Subcutaneous abdominal adipose tissue (tissue), 5 donors: ENCODE results near the gene TBX1.
"Not testable (repeated sequence)": the region's sequence is repeated elsewhere in the genome, so short reads cannot be mapped to it uniquely, and the experiment has no call there.

Source experiments
- H3K27ac ChIP-seq: one replicate; pipeline ENCODE4 v1.7.0; 2013; ENCODE audit warnings: low read depth, mild to moderate bottlenecking, inconsistent platforms, low read length, moderate library complexity
- H3K27me3 ChIP-seq, 5 donors: one replicate each; pipeline ENCODE4 v1.7.0; 2013; ENCODE audit warnings: low read length in 5 of 5, inconsistent platforms in 1 of 5; ENCODE audit not compliant: control insufficient read depth in 5 of 5, insufficient read depth in 4 of 5
- H3K36me3 ChIP-seq, 5 donors: one replicate each; pipeline ENCODE4 v1.7.0; 2013; ENCODE audit warnings: low read length in 5 of 5; ENCODE audit not compliant: control insufficient read depth in 5 of 5, insufficient read depth in 5 of 5
- H3K4me1 ChIP-seq, 5 donors: one replicate each; pipeline ENCODE4 v1.7.0; 2013; ENCODE audit warnings: low read length in 5 of 5, mild to moderate bottlenecking in 3 of 5, moderate library complexity in 1 of 5; ENCODE audit not compliant: control insufficient read depth in 5 of 5, insufficient read depth in 5 of 5
- H3K4me3 ChIP-seq, 5 donors: one replicate each; pipeline ENCODE4 v1.7.0; 2013; ENCODE audit warnings: low read length in 5 of 5, low read depth in 1 of 5
- H3K9ac ChIP-seq, 5 donors: one replicate each; pipeline ENCODE4 v1.7.0; 2013; ENCODE audit warnings: low read length in 5 of 5, mild to moderate bottlenecking in 4 of 5, moderate library complexity in 3 of 5
- H3K9me3 ChIP-seq, 5 donors: one replicate each; pipeline ENCODE4 v1.7.0; 2013; ENCODE audit warnings: low read length in 5 of 5; ENCODE audit not compliant: control insufficient read depth in 5 of 5
- donor health status: healthy.
- donor health status: healthy.
- donor health status: healthy.
- donor health status: healthy.
- donor health status: healthy.

The TBX1 gene

DNA sequence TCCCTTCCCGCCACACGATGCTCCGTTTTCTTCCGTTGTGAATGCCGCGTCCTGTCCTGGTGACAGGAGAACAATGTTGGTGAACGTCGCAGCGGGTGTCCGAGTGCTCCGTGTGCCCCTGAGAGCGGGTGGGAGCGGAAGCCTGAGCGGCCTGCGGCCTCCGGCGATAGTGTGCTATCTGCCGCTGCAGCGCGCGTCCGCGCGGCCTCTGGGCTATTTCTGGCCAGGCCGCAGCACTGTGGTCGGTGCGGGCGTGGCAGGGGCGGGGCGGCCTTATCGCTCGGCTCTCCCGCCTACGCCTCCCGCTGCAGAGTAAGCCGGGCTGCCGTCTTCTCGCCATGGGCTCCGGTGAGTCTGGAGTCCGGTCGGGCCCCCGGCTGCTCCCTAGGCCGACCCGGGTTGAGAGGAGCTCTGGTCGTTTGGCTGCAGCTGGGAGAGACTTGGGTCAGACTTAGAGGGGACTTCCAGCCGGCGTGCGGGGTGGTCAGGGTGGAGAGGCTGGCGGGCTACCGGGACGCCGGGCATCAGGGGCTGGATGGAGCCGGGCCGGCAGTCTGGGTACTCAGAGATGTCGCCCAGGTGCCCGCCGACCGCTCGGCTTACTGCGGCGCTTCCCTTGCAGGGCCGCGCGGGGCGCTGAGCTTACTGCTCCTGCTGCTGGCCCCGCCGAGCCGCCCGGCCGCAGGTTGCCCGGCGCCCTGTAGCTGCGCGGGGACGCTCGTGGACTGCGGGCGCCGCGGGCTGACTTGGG is 37.2 kb upstream of the TBX1 start, which contains the start of gene GP1BB:
GP1BB (plus strand) TSS at position 308 of the 751 bp plus-strand sequence; CDS start at position 339, 31 bp downstream.
- no peak within 1 kb of the TSS for H3K9ac ChIP-seq
- peaks cover 0 to 13% (median 4%) of the 10 kb centered on the region in 5 donors for H3K36me3 ChIP-seq
- peaks cover 0 to 51% (median 40%) of the 10 kb centered on the region in 5 donors for H3K27me3 ChIP-seq
- no peaks in the 10 kb centered on the region for H3K9me3 ChIP-seq
- peak within 1 kb of the TSS in 2 of 5 donors; percentile 4 to 26 for H3K4me3 ChIP-seq
- H3K27ac ChIP-seq, result no peak within 1 kb of the TSS
- H3K4me1 ChIP-seq, result peaks cover 0 to 22% (median 11%) of the 10 kb centered on the region in 5 donors

DNA sequence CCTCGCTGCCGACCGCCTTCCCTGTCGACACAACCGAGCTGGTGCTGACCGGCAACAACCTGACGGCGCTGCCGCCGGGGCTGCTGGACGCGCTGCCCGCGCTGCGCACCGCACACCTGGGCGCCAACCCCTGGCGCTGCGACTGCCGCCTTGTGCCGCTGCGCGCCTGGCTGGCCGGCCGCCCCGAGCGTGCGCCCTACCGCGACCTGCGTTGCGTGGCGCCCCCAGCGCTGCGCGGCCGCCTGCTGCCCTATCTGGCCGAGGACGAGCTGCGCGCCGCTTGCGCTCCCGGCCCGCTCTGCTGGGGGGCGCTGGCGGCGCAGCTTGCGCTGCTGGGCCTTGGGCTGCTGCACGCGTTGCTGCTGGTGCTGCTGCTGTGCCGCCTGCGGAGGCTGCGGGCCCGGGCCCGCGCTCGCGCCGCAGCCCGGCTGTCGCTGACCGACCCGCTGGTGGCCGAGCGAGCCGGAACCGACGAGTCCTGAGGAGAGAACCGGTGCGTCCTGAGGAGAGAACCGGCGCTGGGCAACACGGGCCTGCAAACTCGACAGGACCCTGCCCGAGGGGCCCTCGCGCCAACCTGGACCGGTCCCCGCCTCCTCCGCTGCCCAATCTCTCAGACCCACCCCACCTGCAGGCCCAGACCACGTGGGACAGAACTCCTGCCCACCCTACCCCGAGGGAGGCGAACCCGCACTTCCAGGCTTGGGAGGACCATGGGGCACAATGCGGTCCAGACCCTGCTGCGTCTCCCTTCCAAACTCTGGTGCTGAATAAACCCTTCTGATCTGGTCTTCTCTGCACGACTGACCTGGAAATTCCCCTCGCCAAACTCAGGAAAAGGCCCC is 36.4 kb upstream of the TBX1 start:
- H3K4me1 ChIP-seq, result peaks cover 0 to 14% (median 8%) of the 10 kb centered on the region in 5 donors
- no peaks in the 10 kb centered on the region for H3K9me3 ChIP-seq
- peak overlapping the region in 1 of 5 donors; percentile 26 for H3K4me3 ChIP-seq
- H3K36me3 ChIP-seq, result peaks cover 0 to 13% (median 4%) of the 10 kb centered on the region in 5 donors
- no peak overlapping the region for H3K27ac ChIP-seq
- H3K27me3 ChIP-seq, result peaks cover 0 to 50% (median 40%) of the 10 kb centered on the region in 5 donors
- no peak overlapping the region for H3K9ac ChIP-seq

DNA sequence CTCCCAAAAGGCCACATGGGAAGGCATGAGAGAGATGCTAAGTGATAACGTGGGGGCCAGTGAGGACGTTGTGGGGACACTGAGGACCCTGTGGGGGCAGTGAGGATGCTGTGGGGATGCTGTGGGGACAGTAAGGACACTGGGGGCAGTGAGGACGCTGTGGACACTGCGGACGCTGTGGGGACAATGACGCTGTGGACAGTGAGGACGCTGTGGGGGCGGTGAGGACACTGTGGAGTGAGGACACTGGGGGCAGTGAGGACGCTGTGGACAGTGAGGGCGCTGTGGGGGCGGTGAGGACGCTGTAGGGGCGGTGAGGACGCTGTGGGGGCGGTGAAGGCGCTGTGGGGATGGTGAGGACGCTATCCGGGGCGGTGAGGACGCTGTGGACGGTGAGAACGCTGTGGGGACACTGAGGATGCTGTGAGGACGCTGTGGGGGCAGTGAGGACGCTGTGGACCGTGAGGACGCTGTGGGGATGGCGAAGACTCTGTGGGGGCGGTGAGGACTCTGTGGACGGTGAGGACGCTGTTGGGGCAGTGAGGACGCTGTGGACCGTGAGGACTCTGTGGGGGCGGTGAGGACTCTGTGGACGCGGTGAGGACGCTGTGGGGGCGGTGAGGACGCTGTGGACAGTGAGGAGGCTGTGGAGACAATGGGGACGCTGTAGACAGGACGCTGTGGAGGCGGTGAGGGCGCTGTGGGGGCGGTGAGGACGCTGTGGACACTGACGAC is 35.5 kb upstream of the TBX1 start:
- no peak overlapping the region for H3K27ac ChIP-seq
- H3K4me3 ChIP-seq, result no peak overlapping the region
- H3K36me3 ChIP-seq, result peaks cover 0 to 12% (median 3%) of the 10 kb centered on the region in 5 donors
- H3K27me3 ChIP-seq, result peaks cover 0 to 41% (median 40%) of the 10 kb centered on the region in 5 donors
- H3K9me3 ChIP-seq, result no peaks in the 10 kb centered on the region
- peaks cover 0 to 13% (median 8%) of the 10 kb centered on the region in 5 donors for H3K4me1 ChIP-seq
- H3K9ac ChIP-seq, result no peak overlapping the region

DNA sequence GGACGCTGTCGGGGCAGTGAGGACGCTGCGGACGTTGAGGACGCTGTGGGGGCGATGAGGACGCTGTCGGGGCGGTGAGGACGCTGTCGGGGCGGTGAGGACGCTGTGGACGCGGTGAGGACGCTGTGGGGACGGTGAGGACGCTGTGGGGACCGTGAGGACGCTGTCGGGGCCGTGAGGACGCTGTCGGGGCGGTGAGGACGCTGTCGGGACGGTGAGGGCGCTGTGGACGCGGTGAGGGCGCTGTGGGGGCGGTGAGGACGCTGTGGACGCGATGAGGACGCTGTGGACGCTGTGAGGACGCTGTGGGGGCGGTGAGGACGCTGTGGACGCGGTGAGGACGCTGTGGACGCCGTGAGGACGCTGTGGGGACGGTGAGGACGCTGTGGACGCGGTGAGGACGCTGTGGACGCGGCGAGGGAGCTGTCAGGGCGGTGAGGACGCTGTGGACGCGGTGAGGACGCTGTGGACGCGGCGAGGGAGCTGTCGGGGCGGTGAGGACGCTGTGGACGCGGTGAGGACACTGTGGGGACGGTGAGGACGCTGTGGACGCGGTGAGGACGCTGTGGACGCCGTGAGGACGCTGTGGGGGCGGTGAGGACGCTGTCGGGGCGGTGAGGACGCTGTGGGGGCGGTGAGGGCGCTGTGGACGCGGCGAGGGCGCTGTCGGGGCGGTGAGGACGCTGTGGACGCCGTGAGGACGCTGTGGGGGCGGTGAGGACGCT is 34.4 kb upstream of the TBX1 start:
- not testable (repeated sequence) for H3K27ac ChIP-seq, H3K9ac ChIP-seq, H3K4me3 ChIP-seq, H3K36me3 ChIP-seq, H3K9me3 ChIP-seq
- Histone ChIP-seq H3K27me3 (peaks cover 0 to 37% (median 31%) of the 10 kb centered on the region in 5 donors), H3K4me1 (peaks cover 0 to 22% (median 15%) of the 10 kb centered on the region in 5 donors)

DNA sequence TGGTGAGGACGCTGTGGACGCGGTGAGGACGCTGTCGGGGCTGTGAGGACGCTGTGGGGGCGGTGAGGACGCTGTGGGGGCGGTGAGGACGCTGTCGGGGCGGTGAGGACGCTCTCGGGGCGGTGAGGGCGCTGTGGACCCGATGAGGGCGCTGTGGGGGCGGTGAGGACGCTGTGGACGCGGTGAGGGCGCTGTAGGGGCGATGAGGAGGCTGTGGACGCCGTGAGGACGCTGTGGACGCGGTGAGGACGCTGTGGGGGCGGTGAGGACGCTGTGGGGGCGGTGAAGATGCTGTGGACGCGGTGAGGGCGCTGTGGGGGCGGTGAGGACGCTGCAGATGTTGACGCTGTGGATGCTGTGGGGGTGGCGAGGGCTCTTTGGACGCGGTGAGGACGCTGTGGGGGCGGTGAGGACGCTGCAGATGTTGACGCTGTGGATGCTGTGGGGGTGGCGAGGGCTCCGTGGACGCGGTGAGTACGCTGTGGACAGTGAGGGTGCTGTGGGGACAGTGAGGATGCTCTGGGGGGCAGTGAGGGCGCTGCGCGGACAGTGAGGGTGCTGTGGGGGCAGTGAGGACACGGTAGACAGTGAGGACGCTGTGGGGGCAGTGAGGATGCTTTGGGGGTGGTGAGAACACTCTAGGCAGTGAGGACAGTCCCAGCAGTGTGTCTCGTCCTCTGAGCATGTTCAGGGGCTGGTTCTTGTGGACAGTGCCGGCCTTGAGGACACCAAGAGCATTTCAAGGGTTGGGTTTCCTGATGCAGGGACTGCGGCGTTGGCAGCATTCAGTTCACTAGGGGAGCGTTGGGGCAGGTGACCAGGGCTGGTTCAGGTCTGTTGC is 33.0 kb upstream of the TBX1 start:
- Histone ChIP-seq H3K36me3 (peaks cover 0 to under 1% (median 0%) of the 10 kb centered on the region in 5 donors), H3K9me3 (no peaks in the 10 kb centered on the region), H3K27ac (no peak overlapping the region), H3K4me1 (peaks cover 0 to 22% (median 15%) of the 10 kb centered on the region in 5 donors), H3K9ac (no peak overlapping the region), H3K27me3 (peaks cover 0 to 35% (median 25%) of the 10 kb centered on the region in 5 donors), H3K4me3 (no peak overlapping the region)

DNA sequence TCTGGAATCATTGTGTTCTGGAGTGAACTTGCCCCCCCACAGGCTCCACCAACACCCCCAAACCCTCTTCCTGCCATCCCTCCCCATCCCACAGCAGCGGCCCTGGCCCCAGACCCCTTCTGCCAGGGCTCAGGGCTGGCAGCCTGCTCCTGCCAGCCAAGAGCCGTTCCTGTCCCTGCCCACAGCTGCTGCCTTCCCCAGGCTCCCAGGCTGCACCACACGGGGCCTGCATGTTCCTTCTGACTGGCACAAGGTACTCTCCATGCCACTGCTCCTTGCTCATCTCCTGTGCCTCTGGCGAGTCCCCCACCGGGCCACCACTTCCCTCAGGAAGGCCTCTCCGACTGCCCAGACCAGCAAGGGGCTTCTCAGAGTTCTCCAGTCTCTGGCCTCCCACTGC is 32.3 kb upstream of the TBX1 start:
- H3K9me3 ChIP-seq, result no peaks in the 10 kb centered on the region
- H3K36me3 ChIP-seq, result no peaks in the 10 kb centered on the region
- H3K27me3 ChIP-seq, result peaks cover 0 to 27% (median 21%) of the 10 kb centered on the region in 5 donors
- no peak overlapping the region for H3K27ac ChIP-seq
- H3K4me3 ChIP-seq, result no peak overlapping the region
- H3K9ac ChIP-seq, result no peak overlapping the region
- H3K4me1 ChIP-seq, result peaks cover 0 to 16% (median 10%) of the 10 kb centered on the region in 5 donors

DNA sequence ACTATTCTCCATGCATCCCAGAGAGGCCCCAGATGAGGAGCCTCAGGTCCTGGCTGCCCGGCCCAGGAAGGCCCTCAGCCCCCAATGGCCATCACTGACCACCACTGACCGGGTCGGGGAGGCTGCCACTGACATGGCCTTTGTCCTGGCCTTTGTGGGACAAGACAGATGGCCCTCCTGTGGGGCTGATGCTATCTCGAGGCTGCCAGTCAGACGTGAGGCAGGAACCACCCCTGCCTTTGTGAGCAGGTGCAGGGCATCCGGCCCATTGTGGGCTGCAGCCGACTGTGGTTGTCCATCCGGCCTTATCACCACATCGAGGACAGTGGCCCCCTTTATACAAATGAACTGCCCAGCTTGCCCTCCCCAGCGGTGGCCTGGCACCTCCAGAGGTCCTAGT is 31.7 kb upstream of the TBX1 start:
- H3K4me3 ChIP-seq, result no peak overlapping the region
- H3K36me3 ChIP-seq, result no peaks in the 10 kb centered on the region
- peaks cover 0 to 14% (median 7%) of the 10 kb centered on the region in 5 donors for H3K4me1 ChIP-seq
- peaks cover 0 to 24% (median 17%) of the 10 kb centered on the region in 5 donors for H3K27me3 ChIP-seq
- no peak overlapping the region for H3K27ac ChIP-seq
- H3K9ac ChIP-seq, result peak overlapping the region in 1 of 5 donors; percentile 19
- H3K9me3 ChIP-seq, result no peaks in the 10 kb centered on the region

DNA sequence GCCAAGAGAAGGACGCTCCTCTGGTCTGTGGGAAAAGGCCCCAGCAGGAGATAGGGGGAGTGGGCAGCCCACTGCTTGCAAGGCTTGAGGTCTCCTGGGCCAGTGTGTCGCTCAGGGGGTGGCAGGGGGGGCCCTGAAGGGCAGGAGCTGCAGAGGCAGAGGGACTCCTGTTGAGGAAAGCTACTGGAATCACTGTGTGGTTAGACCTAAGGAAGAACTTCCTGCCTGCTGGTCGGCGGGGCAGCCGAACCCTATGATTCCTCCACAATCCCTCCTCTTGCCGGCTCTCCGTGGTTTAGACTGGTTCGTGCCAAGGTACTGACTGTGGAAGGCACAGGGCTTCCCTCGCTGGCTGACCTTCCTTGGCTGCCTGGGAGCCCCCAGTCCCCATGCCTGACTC is 31.1 kb upstream of the TBX1 start:
- Histone ChIP-seq H3K4me3 (no peak overlapping the region), H3K4me1 (peaks cover 0 to 14% (median 7%) of the 10 kb centered on the region in 5 donors), H3K27ac (no peak overlapping the region), H3K9me3 (no peaks in the 10 kb centered on the region), H3K9ac (no peak overlapping the region), H3K27me3 (peaks cover 0 to 21% (median 13%) of the 10 kb centered on the region in 5 donors), H3K36me3 (no peaks in the 10 kb centered on the region)
